ENCODE data around the gene MAPK8.
"Not testable (repeated sequence)": the region's sequence is repeated elsewhere in the genome, so short reads cannot be mapped to it uniquely, and the experiment has no call there.

Gene MAPK8

GRCh38 chr10:48389846-48390557 is 83.5 kb downstream of the MAPK8 start:
- no peak for DNase-seq

GRCh38 chr10:48390558-48390871 is 84.0 kb downstream of the MAPK8 start:
- no peak for DNase-seq

DNA sequence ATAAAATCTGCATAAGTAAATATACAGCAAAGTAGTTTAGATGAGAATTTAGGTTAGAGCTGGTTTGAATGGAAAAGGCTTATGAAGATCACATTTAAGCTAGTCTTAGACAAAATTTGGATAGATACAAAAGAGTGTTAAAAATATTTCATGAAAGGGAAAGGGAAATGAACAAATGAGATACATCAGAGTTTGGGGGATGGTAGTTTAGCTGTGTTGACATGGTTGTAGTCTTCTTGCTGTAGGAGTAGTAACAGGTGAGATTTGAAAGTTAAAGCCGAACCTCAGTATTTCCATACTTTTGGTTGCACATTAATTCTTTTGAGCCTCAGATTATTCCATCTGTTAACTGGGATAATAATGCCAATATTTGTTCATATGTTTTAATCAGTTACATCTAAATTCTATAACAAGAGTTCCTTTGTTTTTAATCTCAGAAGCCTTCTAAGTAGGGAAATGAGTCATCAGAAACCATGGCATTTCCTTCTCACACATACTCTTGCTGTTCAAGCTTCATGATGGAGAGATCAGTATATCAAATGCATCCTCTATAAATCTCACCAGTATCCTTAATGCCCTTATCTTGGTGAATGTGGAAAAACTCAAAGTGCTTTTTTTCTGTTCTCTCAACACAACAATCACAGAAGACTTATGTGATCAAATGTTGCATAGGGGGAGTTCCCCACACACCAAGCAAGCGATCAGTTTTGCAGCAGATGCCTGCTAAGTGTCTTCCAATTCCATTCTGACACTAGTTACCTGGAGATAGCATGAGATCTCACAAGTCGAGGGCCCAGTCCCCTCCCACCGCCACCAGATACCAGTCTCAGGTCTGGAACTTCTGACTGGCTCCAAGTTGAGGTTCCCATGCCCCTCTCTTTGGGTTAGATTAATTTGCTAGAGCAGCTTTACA is 84.7 kb downstream of the MAPK8 start:
- no peak for DNase-seq

DNA sequence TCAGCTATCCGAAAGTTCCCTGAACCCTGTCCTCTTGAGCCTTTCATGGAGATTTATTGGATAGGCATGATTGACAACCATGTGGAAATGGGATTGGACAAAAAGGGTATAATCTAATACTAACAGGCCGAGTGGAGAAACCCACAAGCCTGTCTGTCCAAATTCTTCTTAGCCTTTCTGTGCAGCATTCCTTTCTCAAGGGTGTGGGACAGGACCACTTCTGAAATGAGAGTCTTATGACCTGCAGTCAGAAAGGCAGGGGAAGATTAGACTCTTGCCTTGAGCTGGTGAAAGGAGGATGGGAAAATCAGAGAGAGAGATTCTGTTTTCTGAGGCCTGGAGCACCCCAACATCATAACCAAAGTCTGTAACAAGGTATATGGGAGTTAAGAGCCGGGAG is 85.5 kb downstream of the MAPK8 start:
- DNase-seq, result no peak

DNA sequence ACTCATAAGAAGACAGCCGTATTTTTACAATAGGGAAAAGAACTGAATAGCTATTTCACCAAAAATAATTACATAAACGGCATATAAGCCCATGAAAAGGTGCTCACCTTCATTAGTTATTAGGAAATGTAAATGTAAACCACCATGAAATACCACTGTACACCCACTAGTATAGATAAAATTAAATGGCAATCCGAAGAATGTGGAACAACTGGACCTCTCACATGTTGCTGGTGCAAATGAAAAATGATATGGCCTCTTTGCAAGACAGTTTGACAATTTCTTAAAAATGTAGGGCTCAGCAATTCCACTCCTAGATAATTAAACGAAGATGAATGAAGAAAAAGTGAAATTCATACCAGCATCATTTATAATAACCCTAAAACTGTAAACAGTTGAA is 91.8 kb downstream of the MAPK8 start:
- DNase-seq, result no peak

- DNase-seq, result no peak
Measured at GRCh38 chr10:48399056-48399541, 92.6 kb downstream of the MAPK8 start.

DNA sequence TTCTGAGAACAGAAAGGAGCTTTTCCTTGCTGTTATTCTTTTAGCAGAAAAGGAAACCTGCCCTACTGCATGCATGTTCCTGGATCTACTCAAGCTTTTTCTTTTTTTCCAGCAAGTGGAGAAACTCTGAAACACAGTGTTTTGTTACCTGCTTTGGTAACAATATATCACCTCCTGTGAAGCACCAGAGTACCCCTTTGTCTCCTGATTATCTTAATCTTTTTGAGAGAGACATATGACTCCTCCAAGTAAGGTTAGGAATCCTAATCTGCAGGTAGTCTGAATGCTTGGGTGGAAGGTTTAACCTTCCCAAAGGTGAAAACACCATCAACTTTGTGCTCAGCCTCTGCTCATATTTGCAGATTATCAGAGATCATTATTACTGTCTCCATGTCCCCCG is 93.1 kb downstream of the MAPK8 start:
- no peak for DNase-seq

GRCh38 chr10:48400129-48400849 is 93.8 kb downstream of the MAPK8 start:
- DNase-seq, result no peak

DNA sequence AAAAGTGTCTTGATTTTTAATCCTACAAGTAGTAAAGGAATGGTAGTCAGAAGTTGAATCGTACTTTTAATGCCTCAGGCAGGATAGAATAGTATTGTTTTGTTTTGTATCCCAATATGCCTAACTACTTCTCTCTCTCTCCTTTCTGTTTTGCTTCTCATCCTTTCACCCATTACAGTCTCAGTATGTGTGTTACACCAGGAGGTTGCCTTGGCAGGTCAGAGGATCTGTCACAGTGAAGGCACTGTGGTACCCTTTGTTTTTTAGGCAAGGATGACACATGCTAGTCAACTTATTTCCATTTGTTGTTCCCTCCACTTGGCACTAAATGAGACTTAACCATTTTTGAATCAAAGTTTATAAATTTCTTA is 94.4 kb downstream of the MAPK8 start:
- no peak for DNase-seq

GRCh38 chr10:48404646-48405045 is 98.2 kb downstream of the MAPK8 start:
- DNase-seq, result no peak

- DNase-seq, result no peak
Measured at GRCh38 chr10:48406204-48406603, 99.7 kb downstream of the MAPK8 start.

- no peak for DNase-seq
Measured at GRCh38 chr10:48406658-48407057, 100.2 kb downstream of the MAPK8 start.

DNA sequence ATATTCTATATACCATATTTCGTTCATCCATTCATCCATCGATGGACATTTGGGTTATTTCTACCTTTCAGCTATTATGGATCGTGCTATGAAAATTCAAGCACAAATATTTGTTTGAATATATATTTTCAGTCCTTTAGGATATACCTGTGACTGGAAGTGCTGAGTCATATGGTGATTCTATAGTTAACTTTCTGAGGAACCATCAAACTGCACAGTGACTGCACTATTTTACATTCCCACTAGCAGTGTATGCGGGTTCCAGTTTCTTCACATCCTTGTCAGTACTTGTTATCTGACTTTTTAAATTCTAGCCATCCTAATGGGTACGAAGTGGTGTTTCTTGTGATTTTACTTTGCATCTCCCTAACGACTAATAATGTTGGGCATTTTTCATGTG is 104.0 kb downstream of the MAPK8 start:
- no peak for DNase-seq

GRCh38 chr10:48411510-48411909 is 105.0 kb downstream of the MAPK8 start:
- DNase-seq, result no peak

DNA sequence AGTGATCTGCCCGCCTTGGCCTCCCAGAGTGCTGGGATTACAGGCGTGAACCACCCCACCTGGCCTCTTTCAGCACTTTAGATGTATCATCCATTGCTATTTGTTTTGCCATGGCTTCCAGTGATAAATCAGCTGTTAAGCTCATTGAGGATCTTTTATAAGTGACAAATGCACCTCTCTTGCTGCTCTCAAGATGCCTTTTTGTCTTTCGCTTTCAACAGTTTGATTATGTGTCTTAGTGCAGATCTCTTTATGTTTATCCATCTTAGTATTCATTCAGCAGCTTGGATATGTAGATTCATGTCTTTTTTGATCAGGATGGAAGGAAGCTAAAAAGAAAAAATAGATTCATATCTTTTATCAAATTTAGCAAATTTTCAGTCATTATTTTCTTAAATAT is 105.6 kb downstream of the MAPK8 start:
- DNase-seq, result no peak

DNA sequence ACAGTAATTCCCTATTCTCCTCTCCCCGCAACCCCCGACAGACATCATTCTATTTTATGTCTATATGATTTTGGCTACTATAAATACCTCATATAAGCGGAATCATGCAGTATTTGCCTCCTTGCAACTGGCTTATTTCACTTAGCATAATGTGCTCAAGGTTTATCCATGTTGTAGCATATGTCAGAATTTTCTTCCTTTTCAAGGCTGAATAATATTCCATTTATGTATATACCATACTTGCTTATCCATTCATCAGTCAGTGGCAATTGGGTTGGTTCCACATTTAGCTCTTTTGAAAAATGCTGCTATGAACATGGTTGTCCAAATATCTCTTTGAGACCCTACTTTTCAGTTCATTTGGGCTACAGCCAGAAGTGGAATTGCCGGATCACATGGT is 106.5 kb downstream of the MAPK8 start:
- no peak for DNase-seq

- no peak for DNase-seq
Measured at GRCh38 chr10:48414160-48414559, 107.7 kb downstream of the MAPK8 start.

DNA sequence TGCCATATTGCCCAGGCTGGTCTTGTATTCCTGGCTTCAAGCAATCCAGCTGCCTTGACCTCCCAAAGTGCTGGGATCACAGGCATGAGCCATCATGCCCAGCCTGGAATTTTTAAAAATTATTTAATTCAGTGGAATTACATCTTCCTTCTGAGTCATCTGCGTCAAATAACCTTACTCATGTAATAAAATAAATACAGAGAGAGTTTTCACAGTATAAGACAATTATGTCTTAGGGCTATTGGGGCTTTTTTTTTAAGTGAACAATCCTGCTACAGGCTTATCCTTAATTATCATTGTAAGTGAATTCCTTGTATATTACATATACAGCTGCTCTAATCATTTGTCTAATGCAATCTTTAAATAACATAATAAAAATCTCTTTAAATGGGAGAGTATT is 108.3 kb downstream of the MAPK8 start:
- DNase-seq, result no peak

DNA sequence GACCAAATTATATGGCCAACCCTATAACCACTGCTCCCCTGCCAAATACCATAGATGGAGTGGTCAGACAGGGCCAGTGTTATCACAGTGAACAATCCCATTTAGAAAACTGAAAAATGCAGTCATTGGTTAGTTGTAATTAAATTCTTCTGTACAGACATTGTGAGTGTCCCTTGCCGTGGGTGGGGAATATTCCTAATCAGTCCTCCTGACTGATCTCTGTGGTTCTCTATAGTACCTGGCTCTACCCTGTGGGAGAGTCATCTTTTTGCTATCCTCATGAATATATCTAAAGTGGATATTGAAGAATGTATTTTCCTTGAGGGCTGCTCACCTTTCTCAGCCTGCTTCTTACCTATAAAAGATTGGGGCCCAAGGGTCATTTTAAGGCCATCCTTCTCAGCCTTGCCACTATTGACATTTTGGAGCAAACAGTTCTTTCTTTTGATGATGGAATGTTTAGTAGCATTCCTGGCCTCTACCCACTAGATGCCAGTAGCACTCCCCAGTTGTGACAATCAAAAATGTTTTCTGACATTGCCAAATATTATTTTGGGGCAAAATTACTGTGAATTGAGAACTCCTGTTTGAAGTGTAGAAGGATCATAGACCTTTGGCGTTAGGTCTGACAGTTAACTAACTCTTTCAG is 110.2 kb downstream of the MAPK8 start:
- DNase-seq, result no peak

DNA sequence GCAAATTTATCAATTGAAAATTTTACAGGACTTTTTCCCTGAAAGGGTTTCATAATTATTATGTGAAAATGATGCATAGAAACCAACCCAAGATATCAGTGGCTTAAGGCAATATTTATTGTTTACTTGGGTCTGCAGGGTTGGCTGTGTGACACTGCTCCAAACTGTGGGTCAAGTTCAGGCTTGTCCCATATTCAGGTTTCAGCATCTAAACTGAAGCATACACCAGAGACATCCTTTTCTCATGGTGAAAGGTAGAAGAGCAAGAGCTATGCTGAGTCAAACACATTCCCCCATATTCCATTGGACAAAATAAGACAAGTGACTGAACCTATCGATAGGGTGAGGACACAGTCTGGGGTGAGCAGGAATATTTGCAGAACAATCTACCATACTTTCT is 110.9 kb downstream of the MAPK8 start:
- DNase-seq, result no peak

GRCh38 chr10:48418189-48418788 is 111.8 kb downstream of the MAPK8 start:
- DNase-seq, result no peak

DNA sequence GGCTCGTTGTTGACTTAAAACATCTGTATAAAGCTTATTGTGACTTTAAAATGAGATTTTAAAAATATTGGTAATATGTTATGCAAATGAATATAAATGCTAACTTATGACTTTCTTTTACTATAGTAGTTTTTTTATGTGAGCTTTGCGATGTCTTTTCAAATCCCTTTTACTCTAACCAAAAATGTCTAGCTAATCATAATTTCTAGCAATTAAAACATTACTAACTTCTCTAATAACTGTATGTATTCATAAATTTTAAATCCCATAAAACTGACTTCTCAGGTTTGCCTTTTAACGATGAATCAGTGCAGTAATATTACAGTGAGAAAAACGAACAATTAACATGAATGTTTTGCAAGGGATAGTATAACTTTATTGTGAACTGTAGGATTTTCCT is 113.2 kb downstream of the MAPK8 start:
- DNase-seq, result no peak

DNA sequence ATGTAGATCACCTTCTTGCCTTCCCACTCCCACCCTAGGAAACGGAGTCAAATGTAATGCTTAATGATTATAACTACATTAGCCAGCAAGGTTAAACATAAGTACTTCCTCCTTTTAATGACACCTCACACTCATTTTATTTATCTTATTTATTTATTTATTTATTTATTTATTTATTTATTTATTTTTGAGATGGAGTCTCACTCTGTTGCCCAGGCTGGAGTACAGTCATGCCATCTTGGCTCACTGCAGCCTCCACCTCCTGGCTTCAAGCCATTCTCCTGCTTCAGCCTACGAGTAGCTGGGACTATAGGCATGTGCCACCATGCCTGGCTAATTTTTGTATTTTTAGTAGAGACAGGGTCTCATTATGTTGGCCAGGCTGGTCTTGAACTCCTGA is 115.4 kb downstream of the MAPK8 start:
- DNase-seq, result not testable (repeated sequence)

Measured in activated CD4-positive, alpha-beta T cell treated with anti-CD3 and anti-CD28 coated beads, Interleukin-2, amount 50 U/mL, for 4 hours (primary cell).